22Rv1 (cell line): ENCODE data around the gene TMEM178B.
"Not testable (repeated sequence)": the region's sequence is repeated elsewhere in the genome, so short reads cannot be mapped to it uniquely, and the experiment has no call there.

Source experiments
- CTCF ChIP-seq: fragments of 450-650 bp; IDR thresholded peaks from 2 replicates; pipeline ENCODE4 v1.5.1; 2017; ENCODE audit warnings: mild to moderate bottlenecking
- ZFX ChIP-seq: fragments of 450-650 bp; IDR thresholded peaks from 2 replicates; pipeline ENCODE4 v1.6.1; 2017; ENCODE audit warnings: antibody characterized with exemption, borderline replicate concordance

- not testable (repeated sequence) for TF ChIP-seq CTCF, ZFX
Measured at GRCh38 chr7:141038100-141038499, 35.8 kb upstream of the TMEM178B start.
